OCI-LY7 (cell line): ENCODE data around the gene CDC6.

Experiments
- CTCF ChIP-seq: fragments of 200-600 bp; sonication (generic); conservative IDR thresholded peaks from 2 replicates; pipeline ENCODE4 v1.5.1; 2014; ENCODE audit warnings: mild to moderate bottlenecking, antibody characterized with exemption, low read length, moderate library complexity, mixed read lengths
- EZH2phosphoT487 ChIP-seq: fragments of 200-600 bp; sonication (generic); IDR thresholded peaks from 2 replicates; pipeline ENCODE4 v1.6.1; 2018; ENCODE audit warnings: low read depth, borderline replicate concordance, mild to moderate bottlenecking, mixed run types, antibody characterized with exemption, low read length, moderate library complexity, mixed read lengths

- TF ChIP-seq EZH2phosphoT487 (no peak), CTCF (no peak)
Observed at GRCh38 chr17:40345161-40345993, 57.7 kb downstream of the CDC6 start.
